Stimulated activated CD8-positive, alpha-beta memory T cell treated with anti-CD3 and anti-CD28 coated beads, Interleukin-15, amount 100 ng/mL, for 48 hours (primary cell): ENCODE measurements around the gene CHCHD6.

Experiments used
- DNase-seq, 2 donors: peaks; one replicate each; pipeline ENCODE4 v3.0.0-alpha.2; 2020; ENCODE audit warnings: low read depth in 2 of 2

CHCHD6 gene

GRCh38 chr3:126977821-126978220 is 273.8 kb downstream of the CHCHD6 start:
- no peak for DNase-seq

- no peak for DNase-seq
These were observed 274.3 kb downstream of the CHCHD6 start for GRCh38 chr3:126978291-126978690.

DNA sequence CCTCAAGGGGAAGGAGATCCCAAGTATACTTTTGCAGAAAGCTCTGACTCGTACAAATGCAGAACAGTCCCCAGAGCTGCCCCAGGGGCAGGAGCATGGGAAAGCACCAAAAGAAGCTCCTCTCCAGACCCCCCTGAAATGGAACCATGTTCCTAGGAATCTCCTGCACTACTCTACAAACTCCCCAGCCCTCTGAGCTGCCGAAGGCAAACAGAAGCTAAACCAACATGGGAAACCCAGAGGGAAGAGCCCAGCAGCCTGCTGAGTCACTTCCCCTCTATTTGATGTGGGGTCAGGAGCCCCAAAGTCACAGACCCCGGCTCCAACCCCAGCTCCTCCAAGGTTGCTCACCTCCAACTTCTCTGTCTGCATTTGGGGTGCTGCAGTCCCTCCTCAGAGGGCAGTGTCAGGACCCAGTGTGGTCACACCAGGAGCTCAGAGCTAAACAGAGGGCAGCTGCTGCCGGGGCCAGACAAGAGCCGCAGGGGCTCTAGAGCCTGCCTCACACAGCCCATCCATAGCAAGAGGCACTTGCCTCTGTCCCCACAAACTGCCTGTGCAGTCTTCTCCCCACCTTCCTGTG is 275.1 kb downstream of the CHCHD6 start:
- no peak for DNase-seq

GRCh38 chr3:126980266-126980811 is 276.3 kb downstream of the CHCHD6 start:
- DNase-seq: no peak

- DNase-seq: peak; percentile 43 to 47
These were observed 278.1 kb downstream of the CHCHD6 start for GRCh38 chr3:126982126-126982470.

GRCh38 chr3:126982471-126983175 is 278.6 kb downstream of the CHCHD6 start, which contains the start of gene PLXNA1:
Gene PLXNA1, plus strand, starts transcription at chr3:126983115. Its CDS starts 5,479 bp downstream, at chr3:126988594.
- DNase-seq: peak; percentile 70 to 73

DNA sequence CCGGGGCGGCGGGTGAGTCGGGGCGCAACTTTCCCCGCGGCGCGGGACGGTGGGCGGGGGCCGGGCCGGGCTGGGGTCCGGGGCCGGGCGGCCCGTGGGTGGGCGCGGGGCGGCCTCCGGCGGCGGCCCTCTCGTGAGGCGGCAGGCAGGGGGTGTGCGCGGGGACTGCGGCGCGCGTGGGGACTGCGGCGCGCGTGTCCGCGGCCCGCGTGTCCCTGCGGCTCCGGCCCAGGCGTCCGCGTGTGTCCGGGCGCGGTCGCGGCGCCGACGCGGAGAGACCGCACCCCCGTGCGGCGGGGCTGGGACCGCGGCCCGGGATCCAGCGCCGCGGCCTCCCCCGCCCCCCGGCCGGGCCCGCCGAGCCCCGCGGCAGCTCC is 279.2 kb downstream of the CHCHD6 start:
- no peak for DNase-seq

GRCh38 chr3:126983653-126984390 is 279.8 kb downstream of the CHCHD6 start:
- DNase-seq: peak in 1 of 2 donors; percentile 6

- no peak for DNase-seq
These were observed 280.5 kb downstream of the CHCHD6 start for GRCh38 chr3:126984391-126985131.

DNA sequence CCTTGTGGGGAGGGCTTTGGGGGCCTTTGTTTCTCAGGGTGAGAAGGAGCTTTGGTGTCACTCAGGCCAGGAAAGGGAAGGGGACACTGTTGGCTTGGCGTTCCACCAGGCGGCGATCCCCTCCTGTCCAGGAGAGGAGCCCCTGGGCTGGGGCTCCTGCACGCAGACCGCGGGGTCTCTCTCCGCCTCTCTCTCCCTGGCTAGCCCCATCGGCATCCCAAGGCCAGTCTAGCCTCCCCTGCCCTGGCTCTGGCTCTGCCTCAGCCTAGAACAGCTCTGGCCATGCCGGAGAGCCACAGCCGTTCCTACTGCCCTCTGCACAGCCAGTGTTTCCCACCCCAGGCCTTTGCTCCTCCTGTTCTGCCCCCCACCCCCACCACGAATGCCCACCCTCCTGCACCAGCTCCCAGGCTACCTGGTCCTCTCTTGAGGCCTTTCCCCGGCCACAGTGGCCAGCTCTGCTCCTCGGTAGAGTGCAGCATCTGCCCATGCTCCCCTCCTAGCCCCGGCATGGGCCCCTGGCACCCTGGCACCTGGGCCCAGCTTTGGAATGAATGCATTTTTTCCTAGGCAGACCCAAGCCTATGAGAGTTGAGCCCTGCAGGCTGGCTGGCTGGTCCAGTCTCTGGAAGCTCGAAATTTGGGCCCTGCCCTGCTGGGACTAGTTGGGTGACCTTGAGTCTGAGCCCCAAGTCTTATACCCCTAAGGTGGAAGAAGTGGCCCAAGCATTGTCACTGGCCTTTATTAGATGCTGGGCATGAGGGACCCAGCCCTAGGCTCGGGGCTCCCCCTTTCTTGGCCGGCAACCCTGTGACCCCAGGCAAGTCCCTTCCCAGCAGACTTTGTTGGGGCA is 281.3 kb downstream of the CHCHD6 start:
- no peak for DNase-seq

DNA sequence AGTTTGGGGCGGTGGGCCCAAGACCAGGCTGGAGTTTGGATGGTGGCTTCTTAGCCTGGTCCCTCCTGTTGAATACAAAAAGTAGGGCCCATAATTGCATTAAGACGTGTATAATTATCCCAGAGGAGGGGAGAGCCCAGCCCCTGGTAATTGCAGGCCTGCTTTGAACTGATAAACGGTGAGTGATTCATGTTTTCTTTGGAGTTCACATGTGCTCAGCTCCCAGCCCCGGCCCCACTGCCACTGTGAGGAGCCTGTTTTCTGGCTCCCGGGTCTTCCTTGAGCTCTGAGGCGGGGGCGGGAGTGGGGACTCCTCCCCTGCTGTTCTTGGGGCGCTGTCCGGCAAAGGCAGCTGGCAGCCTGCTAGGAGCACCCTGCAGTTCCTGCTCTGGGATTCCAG is 282.0 kb downstream of the CHCHD6 start:
- DNase-seq: no peak

GRCh38 chr3:126987129-126987528 is 283.1 kb downstream of the CHCHD6 start:
- no peak for DNase-seq

- no peak for DNase-seq
These were observed 283.6 kb downstream of the CHCHD6 start for GRCh38 chr3:126987596-126987995.

DNA sequence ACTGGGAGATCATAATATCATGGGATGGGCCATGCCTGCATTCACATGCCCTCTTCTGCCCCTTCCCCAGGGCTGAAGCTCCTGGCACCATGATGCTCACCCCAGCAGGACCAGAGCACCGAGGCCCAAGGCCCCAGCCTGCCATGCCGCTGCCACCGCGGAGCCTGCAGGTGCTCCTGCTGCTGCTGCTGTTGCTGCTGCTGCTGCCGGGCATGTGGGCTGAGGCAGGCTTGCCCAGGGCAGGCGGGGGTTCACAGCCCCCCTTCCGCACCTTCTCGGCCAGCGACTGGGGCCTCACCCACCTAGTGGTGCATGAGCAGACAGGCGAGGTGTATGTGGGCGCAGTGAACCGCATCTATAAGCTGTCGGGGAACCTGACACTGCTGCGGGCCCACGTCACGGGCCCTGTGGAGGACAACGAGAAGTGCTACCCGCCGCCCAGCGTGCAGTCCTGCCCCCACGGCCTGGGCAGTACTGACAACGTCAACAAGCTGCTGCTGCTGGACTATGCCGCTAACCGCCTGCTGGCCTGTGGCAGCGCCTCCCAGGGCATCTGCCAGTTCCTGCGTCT is 284.5 kb downstream of the CHCHD6 start:
- no peak for DNase-seq

GRCh38 chr3:126989316-126990023 is 285.4 kb downstream of the CHCHD6 start:
- DNase-seq: no peak

DNA sequence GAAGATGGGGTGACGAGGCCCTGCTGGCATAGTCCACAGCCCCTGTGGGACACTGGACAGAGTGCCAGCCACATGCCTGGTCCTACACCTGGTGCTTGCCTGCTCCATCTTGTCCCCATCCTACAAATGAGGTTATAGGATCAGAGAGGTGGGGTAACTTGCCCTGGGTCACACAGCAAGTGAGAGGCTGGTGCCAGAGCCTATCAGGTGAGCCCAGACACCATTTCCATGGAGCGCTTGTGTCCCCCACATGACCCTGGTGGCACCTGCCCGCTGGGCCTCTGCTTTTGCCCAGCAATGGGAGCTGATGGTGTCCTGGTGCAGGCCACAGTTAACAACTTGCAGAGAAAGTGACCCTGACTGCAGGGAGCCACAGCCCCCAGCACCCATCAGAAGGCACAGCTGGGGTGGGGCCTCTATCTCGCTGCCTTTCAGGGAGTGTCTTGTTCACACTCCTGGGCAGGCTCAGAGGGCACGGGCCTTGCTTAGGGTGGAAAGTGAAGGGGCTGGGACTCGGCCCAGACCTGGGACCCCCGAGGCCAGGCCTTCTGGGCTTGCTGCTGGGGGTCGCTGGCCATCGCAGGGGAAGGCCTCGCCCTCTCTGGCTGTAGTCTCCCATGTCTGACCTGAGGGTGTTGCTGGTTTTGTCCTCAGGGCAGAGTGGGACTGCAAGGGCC is 286.1 kb downstream of the CHCHD6 start:
- no peak for DNase-seq

- no peak for DNase-seq
These were observed 286.9 kb downstream of the CHCHD6 start for GRCh38 chr3:126990890-126991289.

DNA sequence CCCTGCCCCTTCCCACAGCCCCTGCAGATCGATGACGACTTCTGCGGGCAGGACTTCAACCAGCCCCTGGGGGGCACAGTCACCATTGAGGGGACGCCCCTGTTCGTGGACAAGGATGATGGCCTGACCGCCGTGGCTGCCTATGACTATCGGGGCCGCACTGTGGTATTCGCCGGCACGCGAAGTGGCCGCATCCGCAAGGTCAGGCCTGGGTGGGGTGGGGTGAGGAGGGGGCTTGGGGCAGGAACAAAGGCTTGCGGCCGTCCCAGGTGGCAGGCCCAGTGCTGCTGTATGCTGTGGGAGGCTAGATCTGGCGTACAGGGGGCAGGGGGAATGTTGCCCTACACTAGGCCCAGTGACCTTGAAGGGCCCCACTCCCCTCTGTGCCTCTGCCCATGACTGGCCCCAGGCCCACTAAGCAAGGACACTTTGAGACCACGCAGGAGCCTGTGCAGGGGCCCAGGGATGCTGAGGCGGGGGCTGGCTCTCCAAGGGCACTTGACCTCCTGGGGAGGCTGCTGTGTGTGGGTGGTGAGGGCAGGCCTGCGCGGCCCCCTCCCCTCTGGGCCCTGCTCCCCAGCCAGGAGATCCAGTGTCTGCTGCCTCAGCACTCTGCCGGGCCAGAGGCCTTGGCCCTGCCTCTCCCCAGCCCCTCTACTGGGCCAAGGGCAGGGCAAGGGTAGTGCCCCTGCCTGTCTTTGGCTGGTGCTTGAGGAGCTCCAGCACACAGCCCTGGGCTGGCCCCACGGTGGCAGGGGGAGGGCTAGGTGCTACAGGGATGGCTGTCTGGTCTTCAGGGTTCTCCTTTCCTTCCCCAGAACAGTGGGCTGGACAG is 287.5 kb downstream of the CHCHD6 start:
- no peak for DNase-seq

DNA sequence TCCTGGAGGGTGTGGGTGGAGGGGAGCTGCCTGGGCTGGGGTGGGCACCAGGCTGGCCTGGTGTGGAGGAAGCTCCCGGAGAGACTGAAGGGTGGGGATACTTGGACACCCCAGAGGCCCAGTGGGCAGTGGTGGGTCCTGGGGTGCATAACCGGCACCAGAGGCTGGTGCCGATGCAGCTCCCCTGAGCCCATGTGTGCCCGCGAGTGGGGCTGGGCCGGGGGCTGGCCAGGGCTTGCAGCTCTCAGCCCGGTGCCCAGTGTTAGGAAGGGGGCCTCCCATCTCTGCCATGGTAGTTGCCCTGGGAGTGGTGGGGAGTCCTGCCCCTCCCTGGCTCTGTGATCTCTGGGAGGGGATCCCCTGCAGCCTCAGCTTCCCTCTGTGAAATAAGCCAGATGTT is 288.2 kb downstream of the CHCHD6 start:
- no peak for DNase-seq
